ENCODE results near the gene NEDD4L. TPM values are rescaled to one million over a fixed set of nuclear protein-coding genes. Genes with fewer than 3 reads are reported as not detected.

The NEDD4L gene
- total RNA-seq, 1 donor from 2014 or later, result 93.9 TPM

- Histone ChIP-seq H3K9ac (ENCODE audit: low read length) (no peak overlapping the region), H3K27me3 (ENCODE audit: insufficient read depth, low read length) (no peaks in the 10 kb centered on the region), H3K79me2 (ENCODE audit: insufficient read depth, low read length) (no peaks in the 10 kb centered on the region), H2AFZ (ENCODE audit: low read depth, low read length) (no peak overlapping the region), H3K9me3 (ENCODE audit: insufficient read depth, low read depth, low read length) (no peaks in the 10 kb centered on the region), H3K4me3 (ENCODE audit: insufficient read depth, low read depth, low read length) (no peak overlapping the region), H3K4me2 (ENCODE audit: low read length) (no peak overlapping the region), H3K4me1 (ENCODE audit: insufficient read depth, low read length) (no peaks in the 10 kb centered on the region), H4K20me1 (ENCODE audit: insufficient read depth, low read length) (no peaks in the 10 kb centered on the region), H3K27ac (ENCODE audit: low read depth, low read length) (no peak overlapping the region), H3K36me3 (ENCODE audit: insufficient read depth, low read length) (peaks cover 26% of the 10 kb centered on the region)
- Mint-ChIP-seq H3K4me1 (ENCODE audit: low read depth, unreplicated experiment) (peaks cover 7% of the 10 kb centered on the region), H3K27ac (ENCODE audit: unreplicated experiment) (no peak overlapping the region), H3K9me3 (ENCODE audit: unreplicated experiment) (no peaks in the 10 kb centered on the region), H3K36me3 (ENCODE audit: low read depth, unreplicated experiment) (peaks cover 20% of the 10 kb centered on the region), H3K27me3 (ENCODE audit: low read depth, unreplicated experiment) (no peaks in the 10 kb centered on the region), H3K4me3 (ENCODE audit: unreplicated experiment) (no peak overlapping the region)
- DNase-seq (ENCODE audit: low read depth) (no peak), FAIRE-seq (no peak)
- TF ChIP-seq EZH2 (IDR thresholded peaks at IDR 0.05; ENCODE audit: insufficient read depth, low read length) (no peak), CTCF (IDR thresholded peaks at IDR 0.05; ENCODE audit: insufficient read depth, low read depth, low read length) (no peak)
These were observed 303.1 kb downstream of the NEDD4L start for GRCh38 chr18:58347135-58347534.

- H3K4me2 ChIP-seq (ENCODE audit: low read length), result no peak overlapping the region
These were observed 304.5 kb downstream of the NEDD4L start for GRCh38 chr18:58348517-58348916.

More at GRCh38 chr18:58348517-58348916, 304.5 kb downstream of the NEDD4L start:
- Histone ChIP-seq H3K36me3 (ENCODE audit: insufficient read depth, low read length) (peaks cover 25% of the 10 kb centered on the region), H3K4me1 (ENCODE audit: insufficient read depth, low read length) (no peaks in the 10 kb centered on the region), H4K20me1 (ENCODE audit: insufficient read depth, low read length) (no peaks in the 10 kb centered on the region), H3K27ac (ENCODE audit: low read depth, low read length) (no peak overlapping the region), H3K27me3 (ENCODE audit: insufficient read depth, low read length) (no peaks in the 10 kb centered on the region), H2AFZ (ENCODE audit: low read depth, low read length) (no peak overlapping the region), H3K9me3 (ENCODE audit: insufficient read depth, low read depth, low read length) (no peaks in the 10 kb centered on the region), H3K9ac (ENCODE audit: low read length) (no peak overlapping the region), H3K79me2 (ENCODE audit: insufficient read depth, low read length) (no peaks in the 10 kb centered on the region), H3K4me3 (ENCODE audit: insufficient read depth, low read depth, low read length) (no peak overlapping the region)
- Mint-ChIP-seq H3K4me1 (ENCODE audit: low read depth, unreplicated experiment) (peaks cover 7% of the 10 kb centered on the region), H3K27ac (ENCODE audit: unreplicated experiment) (no peak overlapping the region), H3K4me3 (ENCODE audit: unreplicated experiment) (no peak overlapping the region), H3K36me3 (ENCODE audit: low read depth, unreplicated experiment) (peaks cover 17% of the 10 kb centered on the region), H3K27me3 (ENCODE audit: low read depth, unreplicated experiment) (no peaks in the 10 kb centered on the region), H3K9me3 (ENCODE audit: unreplicated experiment) (no peaks in the 10 kb centered on the region)
- DNase-seq (ENCODE audit: low read depth) (no peak), FAIRE-seq (no peak)
- TF ChIP-seq CTCF (IDR thresholded peaks at IDR 0.05; ENCODE audit: insufficient read depth, low read depth, low read length), result no peak
- no peak for TF ChIP-seq EZH2 (IDR thresholded peaks at IDR 0.05; ENCODE audit: insufficient read depth, low read length)
